ENCODE measurements around the gene MAN2A1.

The MAN2A1 gene

DNA sequence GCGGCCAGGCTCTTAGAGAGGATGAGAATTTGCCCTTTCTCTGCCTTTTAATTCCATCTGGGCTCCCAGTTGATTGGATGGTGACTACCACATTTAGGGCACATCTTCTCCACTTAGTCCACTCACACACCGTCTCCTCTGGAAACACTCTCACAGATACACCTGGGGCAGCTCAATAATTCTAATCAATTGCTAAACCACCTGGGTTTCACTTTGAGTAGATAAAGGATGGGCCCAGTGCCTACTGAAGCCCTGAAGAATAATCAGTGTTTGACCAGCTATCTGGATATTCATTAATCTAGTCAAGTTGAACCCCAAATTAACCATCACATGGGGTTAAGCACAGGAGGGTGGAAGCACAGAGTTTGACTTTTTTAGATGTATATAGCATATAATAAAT, 19.1 kb downstream of the MAN2A1 start:
- DNase-seq = no peak

DNA sequence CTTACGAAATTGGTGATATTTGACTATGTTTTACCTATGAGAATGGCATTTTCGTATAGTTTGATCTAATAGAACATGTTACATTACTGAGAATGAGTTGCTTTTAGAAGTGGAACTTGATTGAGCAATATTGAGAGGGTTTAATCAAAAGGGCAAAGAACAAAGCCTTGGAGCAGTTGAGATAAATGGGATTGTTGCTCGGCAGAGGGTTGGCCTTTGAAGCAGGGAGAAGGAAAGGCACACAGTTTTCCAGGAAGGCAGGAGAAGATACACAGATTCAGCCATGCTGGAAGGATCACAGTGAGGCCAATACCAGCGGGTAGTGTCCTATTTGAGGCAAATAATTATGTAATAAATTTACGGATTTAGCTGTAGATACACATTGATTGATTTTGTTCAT, 19.5 kb downstream of the MAN2A1 start:
- DNase-seq = no peak

DNA sequence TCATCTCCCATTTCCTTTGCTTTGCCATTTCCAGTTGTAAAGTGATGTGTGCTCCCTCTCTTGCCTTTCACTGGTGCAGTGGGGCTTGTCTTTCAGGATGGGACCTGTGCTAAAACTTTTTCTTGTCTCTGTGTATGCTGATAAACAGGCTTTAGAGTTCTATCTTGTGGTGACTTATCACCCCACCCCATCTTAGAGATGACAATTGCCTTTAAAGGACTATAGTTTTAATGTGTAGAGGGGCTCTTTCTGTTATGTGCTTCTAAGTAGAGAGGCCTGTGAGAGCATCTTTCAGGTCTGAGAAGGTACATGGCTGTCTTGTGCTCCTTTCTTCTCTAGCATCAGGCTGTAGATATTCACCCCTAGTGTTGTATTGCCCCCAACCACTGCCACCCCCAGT, 21.9 kb downstream of the MAN2A1 start:
- DNase-seq = no peak

DNA sequence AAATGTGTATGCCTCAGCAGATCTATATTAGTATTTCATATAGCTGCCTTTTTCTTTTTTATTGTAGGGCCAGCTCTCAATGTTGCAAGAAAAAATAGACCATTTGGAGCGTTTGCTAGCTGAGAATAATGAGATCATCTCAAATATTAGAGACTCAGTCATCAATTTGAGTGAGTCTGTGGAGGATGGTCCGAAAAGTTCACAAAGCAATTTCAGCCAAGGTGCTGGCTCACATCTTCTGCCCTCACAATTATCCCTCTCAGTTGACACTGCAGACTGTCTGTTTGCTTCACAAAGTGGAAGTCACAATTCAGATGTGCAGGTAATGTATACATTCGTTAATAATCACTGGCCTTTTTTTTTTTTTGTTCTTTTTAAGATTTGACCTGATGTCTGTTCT, 23.7 kb downstream of the MAN2A1 start:
- no peak for DNase-seq

DNA sequence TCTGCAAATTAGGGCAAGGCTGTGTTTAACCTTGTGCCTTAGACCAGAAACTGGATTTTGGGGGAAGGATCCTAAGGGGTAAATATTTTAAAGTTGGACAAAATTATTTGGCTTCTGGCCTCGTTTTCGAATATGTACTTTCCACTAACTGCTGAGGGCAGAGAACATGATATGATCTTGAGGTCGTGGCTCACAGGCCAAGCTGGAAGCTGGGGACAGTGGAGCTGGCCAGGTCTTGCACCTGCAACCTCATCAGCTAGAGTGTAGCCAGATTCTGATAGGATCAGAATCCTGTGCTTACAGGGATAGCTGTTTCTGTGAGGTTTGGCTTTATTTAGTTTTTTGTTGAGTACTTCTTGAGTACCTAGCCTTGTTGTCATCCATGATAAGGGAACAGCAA, 24.9 kb downstream of the MAN2A1 start:
- no peak for DNase-seq

DNA sequence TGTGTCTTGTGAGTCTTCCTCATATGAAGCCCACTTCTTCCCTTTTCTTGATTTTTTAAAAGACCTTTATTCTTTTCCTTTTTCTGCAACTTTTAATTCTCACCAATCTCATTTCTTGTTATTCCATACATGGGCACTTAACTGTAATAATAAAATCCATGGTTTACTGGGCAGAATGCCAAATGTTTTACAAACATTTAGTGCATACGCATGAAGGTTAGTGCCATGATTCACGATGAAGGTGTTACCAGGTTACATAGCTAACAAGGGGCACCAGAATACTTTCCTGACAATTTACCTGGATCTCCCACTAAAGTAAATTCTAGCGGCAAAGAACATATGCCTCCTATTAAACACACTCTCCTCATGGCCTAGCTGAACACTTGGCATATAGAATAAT, 28.5 kb downstream of the MAN2A1 start:
- no peak for DNase-seq

DNA sequence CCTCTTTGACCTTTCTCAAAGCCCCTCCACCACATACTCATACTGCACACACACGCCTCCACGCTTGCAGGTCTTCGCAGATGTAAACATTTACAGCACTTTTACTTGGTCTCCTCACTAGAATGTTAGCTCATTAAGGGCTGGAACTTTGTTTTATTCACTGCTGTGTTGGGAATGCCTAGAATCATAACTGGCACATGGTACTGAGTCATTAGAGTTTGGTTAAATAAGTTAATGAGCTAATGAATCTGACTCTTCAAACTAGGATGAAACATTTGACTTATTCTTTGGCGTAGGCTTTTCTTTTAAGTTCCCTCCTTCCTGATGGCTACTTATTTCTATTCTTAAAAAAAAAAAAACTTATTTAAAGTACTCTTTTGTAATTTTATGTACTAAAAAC, 28.9 kb downstream of the MAN2A1 start:
- DNase-seq = no peak

DNA sequence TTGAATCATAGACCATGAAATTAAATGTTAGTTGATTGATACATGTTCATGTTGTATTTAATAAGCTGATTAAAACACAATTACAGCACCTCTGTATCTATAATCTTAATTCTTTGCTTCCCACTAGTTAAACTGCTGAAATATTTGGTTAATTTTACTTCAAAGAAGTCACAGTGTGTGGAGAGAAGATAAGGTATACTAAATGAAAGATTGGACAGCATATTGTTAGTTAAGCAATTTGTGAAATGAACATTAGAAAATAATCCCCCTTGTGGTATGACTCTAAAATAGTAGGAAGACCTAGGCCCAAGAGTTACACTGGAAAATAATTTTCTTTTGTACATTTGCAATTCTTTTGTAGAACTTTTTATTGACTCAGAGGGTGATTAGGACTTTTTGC, 30.3 kb downstream of the MAN2A1 start:
- no peak for DNase-seq

DNA sequence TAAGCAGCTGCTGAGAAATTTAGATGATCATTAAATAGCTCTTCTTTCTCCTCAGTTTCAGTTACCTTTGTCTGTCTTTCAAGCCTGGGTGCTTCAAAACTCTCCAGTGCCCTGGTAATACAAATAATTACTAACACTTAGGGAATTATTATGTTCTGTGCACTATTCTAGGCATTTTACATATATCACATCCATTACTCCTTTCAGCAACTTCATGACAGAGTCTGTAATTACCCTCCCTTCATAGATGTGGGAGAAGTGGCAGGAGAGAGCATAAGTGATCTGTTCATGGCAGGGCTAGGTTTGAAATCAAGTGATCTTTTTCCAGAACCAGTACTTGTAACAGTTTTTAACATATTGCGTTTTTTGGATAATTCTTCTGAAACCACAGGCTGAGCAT, 32.0 kb downstream of the MAN2A1 start:
- DNase-seq = no peak

DNA sequence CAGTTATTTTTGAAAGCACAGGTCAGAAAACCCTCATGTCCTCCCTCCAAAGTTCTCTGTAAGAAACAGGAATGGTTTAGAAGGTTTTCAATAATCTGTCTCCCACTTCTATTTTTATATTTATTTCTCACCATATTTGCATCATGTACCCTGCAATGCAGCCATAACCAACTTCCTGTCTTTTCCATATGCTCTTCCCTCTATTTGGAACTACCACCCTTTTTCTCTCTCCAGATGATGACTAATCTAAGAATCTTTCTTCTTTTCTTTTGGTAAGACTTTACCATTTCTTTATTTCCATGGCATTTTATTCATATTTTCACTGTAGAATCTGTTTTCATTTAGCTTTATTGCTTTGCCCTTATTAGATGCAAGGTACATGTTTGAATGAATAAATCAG, 33.9 kb downstream of the MAN2A1 start:
- DNase-seq = no peak

DNA sequence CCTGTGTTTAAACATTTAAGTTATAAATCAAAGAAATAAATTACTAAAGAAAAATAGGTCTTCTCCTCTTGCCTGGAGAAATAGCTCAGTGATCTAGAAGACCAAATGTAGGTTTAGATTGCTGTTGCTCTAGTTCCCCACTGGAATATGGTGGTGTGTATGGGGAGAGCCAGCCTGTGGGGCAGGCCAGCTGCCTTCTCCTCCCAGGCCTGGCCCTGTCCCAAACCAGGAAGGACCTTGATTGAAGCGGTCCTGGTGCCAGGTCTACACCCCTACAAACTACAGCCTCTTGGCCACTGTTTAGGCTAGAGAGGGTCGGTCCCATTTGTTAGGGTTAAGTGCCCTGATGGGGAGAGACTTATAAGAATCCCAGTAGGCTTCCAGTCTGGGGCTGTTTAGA, 35.4 kb downstream of the MAN2A1 start:
- DNase-seq = no peak

DNA sequence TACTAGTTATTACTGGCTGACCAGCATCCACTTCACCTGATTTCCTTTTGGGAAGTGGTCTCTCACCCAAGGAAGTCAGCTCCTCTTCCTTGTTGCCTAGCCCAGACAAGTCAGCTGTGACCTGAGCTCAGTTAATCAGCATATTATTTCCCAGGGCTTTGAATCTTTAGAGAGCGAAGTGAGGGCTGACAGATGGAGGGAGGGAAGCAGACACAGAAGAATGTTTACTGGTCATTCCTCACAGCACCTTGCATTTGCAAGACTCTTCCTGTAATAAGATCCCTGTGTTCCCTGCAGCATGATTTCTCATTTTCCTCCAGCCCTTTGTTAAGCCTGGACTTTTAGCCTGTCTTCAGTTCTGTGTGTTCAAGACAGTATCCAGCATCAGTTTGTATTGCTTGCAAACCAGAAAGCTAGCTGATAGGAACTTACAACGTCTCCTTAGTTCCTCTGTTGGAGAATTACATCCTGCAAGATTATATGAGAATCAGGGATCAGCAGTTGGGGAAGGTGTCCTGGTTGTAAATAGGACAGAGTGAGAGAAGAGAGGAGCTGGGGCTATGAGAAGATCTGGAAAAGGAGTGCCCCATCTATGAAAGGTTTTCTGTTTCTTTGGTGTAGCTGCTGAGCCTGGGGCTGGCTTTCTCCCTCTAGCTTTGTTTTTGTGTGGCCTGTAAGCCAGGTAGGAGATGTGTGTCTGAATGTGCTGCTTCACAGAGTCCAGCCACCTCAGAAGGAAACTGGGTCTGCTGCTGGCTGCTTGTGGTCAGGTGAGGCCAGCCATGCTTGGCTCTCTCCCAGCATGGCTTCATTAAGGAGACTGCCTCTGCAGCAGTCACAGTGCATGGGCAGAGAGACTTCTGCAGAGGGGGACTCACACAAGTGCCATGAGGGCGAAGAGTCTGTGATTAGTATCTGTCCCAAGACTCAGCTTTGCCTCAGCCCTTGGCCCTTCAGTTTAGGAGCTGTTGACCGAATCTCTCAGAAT, 50.3 kb downstream of the MAN2A1 start:
- no peak for DNase-seq

DNA sequence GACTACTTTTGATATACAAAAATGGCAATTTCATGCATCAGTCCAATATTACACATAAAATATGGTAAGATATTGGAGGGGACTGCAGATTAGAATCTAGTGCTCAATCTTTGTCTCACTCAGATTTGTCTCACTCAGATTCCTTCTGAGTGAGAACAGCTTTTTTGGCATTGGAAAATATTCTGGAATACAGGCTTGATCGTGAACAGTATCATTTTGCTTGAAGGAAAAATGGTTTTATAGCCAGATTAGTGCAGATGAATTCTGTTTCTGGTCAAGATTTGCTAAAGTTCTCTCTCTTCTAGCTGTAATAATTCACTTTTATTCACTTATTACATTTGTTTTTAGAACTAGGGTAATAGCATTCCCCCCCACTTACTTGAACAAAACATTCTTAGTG, 51.2 kb downstream of the MAN2A1 start:
- no peak for DNase-seq

DNA sequence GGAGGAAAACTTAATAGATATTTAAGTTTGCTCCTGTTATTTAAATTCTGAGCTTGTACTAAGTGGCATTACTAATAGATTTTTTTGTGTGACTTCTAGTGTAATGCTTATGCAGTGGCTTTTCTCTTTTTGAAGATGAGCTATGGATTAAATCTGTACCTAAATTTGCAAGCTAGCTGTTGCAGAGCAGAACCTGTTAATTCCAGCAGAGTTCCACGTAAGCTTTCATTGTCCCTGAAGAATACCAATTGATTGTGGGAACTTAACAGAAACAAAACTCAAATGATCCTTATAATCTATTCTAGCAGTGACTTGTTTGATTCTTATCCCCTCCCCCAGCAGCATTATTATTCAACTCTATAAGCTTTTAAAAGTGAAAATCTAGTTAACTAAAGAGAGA, 51.7 kb downstream of the MAN2A1 start:
- no peak for DNase-seq

DNA sequence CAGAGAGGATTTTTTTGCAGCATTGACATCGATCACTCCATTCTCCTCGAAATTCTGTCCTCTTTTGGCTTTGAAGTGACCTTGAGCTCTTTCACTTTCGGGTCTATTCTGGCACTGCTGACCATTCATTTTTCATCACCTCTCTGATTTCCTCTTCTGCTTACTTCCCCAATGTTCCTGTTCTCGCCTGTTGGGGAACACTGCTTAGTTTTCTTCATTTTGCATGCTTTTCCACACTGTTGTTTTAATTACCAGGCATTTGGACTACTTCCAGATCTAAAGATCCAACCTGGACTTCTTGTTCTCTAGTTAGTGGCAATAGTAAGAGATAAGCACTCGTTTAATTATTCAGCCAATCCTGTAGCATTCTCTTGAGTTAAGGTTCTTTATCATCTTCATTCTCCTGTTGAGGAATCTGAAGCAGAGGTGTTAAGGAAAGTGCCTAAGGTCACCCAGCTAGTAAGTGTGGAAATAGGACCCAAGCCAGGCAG, 53.4 kb downstream of the MAN2A1 start:
- no peak for DNase-seq

DNA sequence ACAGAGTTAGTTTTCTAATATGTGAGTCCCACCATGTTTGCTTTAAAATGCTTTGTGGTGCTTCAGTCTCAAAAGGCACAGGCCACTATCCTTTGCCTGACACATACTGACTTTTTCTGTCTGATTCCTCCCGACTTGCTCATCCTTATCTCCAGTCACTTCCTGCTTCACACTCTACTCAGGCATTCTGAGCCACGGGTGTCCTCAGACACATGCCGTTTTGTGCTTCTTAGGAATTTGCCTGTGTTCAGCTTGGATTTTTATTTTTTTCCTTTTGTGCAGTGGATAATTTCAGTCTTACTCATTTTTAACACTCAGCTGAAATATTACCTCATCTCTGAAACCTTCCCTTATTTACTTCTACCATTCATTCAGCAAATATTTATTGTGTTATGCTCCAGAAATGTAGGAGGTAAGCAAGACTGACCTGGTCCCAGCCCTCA, 54.1 kb downstream of the MAN2A1 start:
- DNase-seq = peak; percentile 11

DNA sequence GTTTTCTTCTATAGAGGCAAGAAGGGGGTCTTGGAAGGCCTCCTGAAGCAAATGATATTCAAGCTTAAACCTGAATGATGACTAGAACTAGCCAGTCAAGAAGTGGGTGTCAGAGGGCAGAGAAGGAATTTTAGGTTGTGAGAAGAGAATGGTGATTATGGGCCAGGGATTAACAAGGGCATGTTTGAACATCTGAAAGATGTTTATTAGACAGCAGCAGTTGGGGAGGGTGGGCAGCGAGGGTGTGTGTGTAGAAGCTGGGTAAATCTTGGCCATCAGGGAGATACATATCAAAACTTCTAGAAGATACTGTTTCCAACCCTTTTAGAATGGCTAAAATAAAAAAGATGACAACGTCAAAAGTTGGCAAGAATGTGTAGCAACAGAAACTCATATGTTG, 54.5 kb downstream of the MAN2A1 start:
- DNase-seq = no peak

DNA sequence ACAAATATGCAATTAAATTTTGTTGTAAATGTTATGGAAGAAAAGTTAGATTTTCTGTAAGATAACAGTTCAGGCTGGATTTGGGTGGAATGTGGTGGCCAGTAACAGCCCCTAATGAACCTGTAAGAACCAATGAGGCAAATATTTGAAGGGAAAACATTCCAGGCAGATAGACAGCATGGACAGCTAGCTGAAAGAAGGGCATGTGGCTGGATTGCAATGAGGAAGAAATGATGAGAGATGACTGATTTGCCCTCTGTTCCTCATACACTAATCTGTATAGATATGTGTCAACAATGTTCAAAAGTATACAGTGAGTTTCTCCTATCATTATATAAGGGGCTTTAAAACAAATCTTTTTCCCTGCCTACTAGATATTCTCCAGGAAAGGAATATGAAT, 58.8 kb downstream of the MAN2A1 start:
- no peak for DNase-seq

DNA sequence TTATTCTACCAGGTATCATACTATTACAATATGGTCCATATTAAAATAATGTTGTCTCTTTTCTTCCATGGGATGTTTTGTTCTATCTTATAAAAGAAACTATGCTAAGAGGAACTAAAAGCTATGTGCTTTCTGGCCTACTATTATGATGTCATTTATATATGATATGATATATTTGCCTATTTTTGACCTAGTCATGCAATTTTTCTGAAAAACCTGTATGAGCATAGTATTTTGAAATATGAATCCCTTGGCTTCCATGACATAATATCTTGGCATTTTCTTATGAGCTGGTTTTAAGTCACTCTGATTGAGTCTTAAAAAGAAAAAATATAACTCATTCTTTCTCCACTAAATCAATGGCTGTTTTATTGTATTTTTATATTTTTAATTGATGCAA, 60.7 kb downstream of the MAN2A1 start:
- no peak for DNase-seq

DNA sequence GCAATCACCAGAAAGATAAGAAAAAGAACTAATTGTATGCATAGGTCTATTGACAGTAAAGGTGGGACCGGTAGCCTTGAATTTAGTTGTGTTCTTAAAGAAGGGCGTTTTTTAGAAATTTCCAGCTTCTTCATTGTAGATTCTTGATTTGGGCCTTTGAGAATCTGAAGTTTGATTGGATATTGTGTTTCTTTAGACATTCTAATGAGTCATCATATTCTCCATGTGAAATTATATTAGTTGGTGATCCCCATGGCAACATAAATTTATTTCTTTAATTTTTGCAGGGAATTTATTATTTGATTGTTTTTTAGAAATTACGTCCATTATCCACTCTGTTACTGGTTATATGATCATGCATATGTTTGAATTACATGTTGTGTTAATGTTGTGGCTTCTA, 63.6 kb downstream of the MAN2A1 start:
- DNase-seq = no peak

DNA sequence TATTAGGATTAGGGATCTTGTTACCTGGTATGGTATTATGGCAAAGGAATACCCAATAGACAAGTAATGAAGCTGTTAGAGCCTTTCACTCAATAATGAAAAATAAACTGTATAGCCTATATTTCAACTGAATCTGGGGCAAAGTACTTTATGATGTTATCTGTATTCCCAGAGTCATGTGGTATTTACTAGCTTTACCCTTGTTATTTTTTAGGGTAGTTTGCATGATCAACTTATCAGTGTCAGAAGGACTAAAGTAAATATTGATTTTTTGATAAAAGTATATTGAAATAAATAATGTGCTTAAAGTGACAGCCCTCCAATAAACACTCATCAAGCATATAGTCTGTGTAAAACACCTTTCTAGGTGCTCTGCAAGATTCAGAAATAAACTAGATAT, 64.6 kb downstream of the MAN2A1 start:
- DNase-seq = no peak

DNA sequence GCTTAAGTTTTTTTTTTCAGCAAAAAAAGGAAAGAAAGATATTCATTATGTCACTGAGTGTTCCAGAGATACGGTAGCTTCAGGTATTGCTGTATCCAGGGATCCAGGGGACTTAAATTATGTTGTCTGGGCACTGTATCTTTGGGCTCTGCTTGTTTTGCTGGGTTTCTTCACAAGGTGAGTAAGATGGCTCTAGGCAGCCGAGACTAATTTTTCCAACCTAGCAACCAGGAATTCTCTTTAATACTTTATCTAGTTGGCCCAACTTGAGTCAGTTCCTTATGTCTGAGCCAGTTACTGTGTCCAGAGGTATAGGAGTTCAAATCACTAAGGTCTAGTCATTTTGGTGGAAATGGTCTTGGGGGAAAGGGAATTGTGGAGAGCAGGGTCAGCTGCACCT, 66.0 kb downstream of the MAN2A1 start:
- DNase-seq = no peak

DNA sequence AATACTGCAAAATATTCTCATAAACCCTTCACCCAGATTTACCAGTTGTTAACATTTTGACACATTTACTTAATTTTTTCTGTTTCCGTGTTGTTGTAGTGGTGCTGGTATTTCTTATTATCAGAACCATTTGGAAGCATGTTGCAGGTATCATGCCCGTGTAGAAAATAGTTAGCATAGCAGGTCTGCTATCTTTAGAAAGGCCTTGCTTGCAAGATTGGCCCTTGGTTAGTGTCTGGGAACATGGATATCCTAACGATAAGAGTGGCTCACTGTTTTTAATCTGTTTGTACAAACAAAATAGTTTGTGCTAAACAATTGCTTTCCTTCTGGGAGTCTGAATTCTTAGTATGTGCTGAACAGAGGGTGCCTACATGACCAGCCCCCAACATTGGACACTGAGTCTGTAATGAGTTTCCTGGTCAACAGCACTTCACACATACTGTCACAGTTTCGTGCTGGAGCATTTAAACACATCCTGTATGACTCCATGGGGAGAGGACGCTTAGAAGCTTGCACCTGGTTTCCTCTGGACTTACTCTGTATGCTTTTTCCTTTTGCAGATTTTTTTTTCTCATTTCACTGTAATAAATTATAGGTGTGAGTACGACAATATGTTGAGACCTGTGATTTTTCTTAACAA, 66.9 kb downstream of the MAN2A1 start:
- no peak for DNase-seq

DNA sequence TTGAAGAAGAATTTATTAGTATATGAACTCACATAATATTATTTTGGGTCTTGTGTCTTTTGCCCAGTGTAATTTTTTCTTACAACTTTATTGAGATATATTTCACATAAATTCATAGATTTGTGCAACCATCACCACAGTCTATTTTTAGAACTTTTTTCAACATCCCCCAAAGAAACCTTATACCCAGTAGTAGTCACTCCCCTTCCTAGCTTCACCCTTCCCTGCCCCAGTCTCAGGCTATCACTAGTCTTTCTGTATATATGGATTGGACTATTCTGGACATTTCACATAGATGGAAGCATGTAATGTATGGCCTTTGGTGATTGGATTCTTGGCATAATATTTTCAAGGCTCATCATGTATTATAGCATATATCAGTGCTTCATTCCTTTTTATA, 67.8 kb downstream of the MAN2A1 start:
- DNase-seq = no peak
